ENCODE measurements around the gene PRPF40B.

DNA sequence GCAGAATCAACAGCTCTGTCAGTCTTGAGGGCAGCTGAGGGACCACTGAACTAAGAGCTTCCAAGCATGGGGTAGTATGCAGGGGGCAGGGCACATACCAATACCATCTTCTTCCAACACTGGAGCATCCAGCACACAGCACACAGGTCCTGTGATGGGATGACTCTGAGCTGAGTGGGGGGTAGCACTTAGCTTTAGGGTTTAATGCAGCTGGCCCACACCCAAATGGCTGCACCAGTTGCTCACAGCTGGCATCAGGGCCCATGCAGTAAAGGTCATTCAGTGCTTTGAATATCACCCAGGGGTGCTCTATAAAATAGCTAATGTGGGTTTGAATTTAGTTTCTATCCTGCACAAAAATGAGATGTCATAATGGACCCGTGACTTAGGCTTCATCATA is 19.6 kb upstream of the PRPF40B start:
- TF ChIP-seq CTCF (IDR thresholded peaks at IDR 0.05) (no peak), POLR2A (IDR thresholded peaks at IDR 0.05) (no peak)
